ENCODE data around the gene CCM2. TPM values are rescaled to one million over a fixed set of nuclear protein-coding genes. Genes with fewer than 3 reads are reported as not detected.
A peak's percentile ranks its signal among the peaks of the same experiment; 100 is the strongest.
"Not testable (repeated sequence)": the region's sequence is repeated elsewhere in the genome, so short reads cannot be mapped to it uniquely, and the experiment has no call there.

Gene CCM2
- total RNA-seq, 1 donor from 2014 or later = 44.8 TPM

DNA sequence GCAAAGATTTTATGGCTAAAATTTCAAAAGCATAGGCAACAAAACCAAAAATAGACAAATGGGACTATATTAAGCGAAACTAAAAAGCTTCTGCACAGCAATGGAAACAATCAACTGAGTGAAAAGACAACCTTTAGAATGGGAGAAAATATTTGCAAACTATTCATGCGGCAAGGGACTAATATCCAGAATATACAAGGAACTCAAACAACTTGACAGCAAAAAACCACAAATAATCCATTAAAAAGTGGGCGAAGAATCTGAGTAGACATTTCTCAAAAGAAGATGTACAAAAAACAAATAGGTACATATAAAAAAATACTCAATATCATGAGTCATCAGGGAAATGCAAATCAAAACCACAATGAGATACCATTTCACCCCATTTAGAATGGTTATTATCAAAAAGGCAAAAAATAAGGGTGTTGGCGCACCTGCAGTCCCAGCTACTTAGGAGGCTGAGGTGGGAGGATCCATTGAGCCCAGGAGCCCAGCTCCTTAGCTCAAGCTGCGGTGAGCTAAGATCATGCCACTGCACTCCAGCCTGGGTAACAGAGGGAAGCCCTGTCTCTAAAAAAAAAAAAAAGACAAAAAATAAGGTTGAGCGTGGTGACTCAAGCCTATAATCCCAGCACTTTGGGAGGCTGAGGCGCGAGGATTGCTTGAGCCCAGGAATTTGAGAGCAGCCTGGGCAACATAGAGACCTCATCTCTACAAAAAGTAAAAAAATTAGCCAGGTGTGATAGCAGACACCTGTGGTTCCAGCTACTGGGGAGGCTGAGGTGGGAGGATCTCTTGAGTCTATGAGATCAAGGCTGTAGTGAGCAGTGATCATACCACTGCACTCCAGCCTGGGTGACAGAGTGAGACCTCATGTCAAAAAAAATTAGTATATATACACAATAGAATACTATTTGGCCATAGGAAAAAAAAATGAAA is 4.2 kb upstream of the CCM2 start:
- no peak for ATAC-seq
- no peak for DNase-seq (ENCODE audit: low spot score)

GRCh38 chr7:44998153-44998871 is 1.7 kb upstream of the CCM2 start:
- no peak for ATAC-seq
- DNase-seq (ENCODE audit: low spot score) = no peak

GRCh38 chr7:44999245-45000092 is 532 bp upstream of the CCM2 start:
- DNase-seq (ENCODE audit: low spot score) (peak; percentile 100), ATAC-seq (peak; percentile 89)

DNA sequence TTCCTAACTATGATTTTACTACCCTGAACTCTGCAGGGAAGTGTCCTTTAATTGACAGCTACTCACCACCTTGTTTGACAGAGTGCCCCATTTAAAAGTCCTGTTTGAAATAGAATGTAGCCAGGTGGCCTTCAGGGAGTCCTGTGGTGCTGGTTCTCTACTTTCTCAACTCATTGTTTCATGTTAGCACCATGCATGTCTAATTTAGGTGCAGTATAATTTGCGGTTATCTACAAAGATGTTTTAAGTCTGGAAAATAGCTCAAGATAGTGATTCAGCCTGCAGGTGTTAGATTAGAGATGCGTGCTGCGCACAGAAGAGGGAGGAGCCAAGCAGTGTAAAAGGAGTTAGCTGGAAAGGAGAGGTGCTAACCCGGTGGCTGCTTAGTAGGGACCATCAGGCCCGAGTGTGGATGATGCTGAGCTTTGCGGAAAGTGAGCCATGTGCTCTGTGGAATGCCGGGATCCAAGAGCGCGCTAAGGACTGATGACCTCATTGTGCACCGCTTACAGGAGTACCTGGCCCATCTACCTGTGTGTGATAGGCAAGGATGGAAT is 1.2 kb downstream of the CCM2 start:
- DNase-seq (ENCODE audit: low spot score) (no peak), ATAC-seq (no peak)

GRCh38 chr7:45001826-45002225 is 1.8 kb downstream of the CCM2 start:
- ATAC-seq (no peak), DNase-seq (ENCODE audit: low spot score) (no peak)

DNA sequence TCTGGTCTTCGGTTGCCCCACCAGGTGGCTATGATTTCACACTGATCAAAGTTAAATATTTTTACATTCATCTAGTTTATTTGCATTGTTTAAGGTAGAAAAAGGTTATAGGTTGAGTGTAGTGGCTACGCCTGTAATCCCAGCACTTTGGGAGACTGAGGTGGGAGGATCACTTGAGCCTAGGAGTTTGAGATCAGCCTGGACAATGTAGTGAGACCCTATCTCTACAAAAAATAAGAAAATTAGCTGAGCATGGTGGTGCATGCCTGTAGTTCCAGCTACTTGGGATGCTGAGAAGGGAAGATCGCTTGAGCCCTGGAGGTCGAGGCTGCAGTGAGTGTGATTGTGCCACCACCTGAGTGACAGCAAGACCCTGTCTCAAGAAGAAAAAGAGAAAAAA is 3.8 kb downstream of the CCM2 start:
- no peak for DNase-seq (ENCODE audit: low spot score)
- no peak for ATAC-seq

- no peak for DNase-seq (ENCODE audit: low spot score)
These were observed 7.1 kb downstream of the CCM2 start for GRCh38 chr7:45007106-45007505.

DNA sequence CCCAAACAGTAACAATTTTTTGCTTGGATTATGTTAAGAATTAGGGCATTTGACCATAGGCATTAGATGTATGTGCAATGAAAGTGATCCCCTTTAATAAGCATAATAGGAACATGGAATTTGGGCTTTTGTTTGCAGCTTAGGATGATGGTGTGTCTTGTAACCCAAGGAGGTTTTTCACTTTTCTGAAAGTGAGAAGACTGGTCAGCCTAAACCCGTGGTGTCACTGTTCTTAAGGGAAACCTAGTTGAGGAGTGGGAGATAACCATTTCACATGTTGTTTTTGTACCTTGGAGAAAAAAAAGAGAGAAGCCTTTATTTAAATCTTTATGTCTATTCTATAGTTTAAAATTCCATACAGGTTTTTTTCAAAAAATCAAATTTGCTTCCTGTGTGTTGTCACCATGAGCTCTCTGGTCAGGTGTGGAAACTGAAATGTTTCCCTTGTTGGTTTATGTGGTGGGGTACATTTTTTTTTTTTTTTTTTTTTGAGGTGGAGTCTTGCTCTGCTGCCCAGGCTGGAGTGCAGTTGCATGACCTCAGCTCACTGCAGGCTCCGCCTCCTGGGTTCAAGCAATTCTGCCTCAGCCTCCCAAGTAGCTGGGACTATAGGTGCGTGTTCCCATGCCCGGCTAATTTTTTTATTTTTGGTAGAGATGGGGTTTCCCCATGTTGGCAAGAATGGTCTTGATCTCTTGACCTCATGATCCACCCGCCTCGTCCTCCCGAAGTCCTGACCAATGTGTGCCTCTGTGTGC is 7.7 kb downstream of the CCM2 start:
- DNase-seq (ENCODE audit: low spot score) = no peak

More at GRCh38 chr7:45007106-45007505, 7.1 kb downstream of the CCM2 start:
- ATAC-seq = no peak

DNA sequence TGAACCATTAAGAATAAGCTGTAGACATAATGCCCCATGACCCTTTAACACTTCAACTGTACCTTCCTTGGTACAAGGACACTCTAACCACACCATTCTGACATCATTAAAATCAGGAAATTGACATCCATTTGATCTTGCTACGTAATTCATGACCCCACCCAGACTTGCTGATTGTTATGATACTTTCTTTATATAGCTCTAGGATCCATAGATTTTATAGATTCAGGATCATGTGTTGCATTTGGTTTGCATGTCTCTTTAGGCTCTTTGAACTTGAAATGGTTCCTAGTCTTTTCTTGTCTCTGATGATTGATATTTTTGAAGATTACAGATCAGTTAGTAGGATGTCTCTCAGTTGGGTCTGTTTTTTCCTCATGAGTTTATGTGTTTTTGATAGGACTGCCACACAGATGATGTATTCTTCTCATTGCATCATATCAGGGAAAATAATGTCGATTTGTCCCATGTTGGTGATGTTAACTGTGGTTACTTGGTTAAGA is 13.5 kb downstream of the CCM2 start:
- ATAC-seq (no peak), DNase-seq (ENCODE audit: low spot score) (no peak)

More for the DNA sequence above, 7.7 kb downstream of the CCM2 start:
- no peak for ATAC-seq

DNA sequence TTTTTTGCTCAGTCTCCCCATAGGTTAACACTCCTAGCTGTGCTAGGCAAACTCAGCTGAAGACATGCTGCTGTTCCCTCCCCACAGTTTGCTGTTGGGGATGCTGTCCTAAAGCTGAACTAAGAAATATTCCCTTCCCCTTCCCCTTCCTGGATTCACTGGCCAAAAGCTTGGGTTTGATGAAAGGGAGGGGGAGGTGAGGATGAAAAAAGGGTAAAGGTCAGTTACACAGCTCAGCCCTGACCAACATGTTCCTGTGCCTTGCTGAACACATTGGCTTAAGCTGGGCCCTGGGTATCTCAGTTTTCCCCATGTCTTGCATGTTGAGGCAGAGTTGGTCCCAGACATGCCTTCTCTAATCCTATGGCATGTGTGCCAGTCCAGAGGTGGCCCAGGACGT is 15.3 kb downstream of the CCM2 start:
- peak; percentile 94 for ATAC-seq
- no peak for DNase-seq (ENCODE audit: low spot score)

DNA sequence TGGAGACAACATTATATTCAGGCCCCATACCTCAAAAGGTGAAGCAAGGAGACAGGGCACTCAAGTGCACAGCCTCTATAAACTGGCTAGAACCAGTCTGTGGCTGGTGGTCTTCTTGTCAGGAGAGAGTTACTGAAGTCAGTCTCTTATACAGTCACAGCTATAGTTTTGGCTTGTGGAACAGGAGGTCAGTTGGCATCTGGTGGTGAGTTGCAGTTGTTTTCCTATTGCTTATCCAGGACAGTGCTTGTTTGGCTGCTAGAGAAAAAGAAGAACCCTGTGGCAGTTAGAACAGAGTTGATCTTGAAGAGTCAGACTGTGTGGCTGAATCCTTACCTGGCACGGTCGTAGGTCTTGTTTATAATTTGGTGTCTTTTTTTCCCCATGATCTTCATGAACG is 17.3 kb downstream of the CCM2 start:
- DNase-seq (ENCODE audit: low spot score) = no peak
- ATAC-seq = peak; percentile 62

DNA sequence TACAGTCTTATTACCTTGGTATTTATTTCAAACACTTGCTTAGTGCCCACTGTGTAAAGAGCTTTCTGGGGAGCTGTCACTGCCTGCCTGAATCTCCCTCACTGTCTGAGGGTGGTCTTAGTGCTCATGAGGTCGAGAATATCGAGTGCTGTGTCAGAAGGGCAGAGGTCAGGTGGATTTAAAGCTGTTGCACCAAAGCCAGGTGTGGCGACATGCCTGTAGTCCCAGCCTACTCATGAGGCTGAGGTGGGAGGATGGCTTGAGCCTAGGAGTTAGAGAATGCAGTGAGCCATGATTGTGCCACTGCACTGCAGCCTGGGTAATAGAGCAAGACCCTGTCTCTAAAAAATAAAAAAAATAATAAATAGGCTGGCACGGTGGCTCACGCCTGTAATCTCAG is 20.9 kb downstream of the CCM2 start:
- ATAC-seq (peak; percentile 73), DNase-seq (ENCODE audit: low spot score) (no peak)

DNA sequence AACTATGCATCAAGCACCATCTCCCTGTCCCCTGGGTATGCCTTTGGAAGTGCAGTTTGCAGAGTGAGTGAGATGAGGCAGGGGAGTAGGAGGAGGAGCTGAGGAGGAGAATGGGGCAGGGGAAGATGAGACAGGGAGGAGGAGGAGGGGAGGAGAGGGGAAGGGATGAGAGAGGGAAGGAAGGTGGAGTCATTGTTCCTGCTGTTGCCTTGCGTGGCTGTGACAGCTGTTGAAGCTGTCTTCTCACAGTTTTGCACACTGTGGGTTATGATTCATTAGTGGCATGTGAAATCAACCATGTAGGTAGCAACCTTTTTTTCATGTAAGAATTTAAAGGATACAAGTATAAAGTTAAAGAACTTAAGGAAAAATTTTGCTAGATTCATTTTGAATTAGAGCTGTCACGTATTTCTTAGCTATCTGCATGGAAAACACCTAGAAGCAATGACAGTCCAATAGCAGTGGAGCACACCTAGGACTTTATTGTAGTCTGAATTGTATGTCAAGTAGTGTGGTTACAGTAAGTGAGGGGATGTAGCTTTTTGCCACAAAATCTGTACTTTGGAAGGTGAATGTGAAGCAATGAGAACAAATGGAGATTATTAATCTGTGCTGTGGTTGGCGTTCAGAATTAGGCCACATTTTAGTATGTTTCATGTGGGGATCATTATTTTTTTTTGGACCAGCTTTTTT is 21.7 kb downstream of the CCM2 start:
- ATAC-seq = peak; percentile 12
- no peak for DNase-seq (ENCODE audit: low spot score)

GRCh38 chr7:45024126-45024744 is 24.2 kb downstream of the CCM2 start:
- DNase-seq (ENCODE audit: low spot score) = no peak

GRCh38 chr7:45025473-45025872 is 25.5 kb downstream of the CCM2 start:
- DNase-seq (ENCODE audit: low spot score) = peak; percentile 11
- ATAC-seq = not testable (repeated sequence)

More at GRCh38 chr7:45024126-45024744, 24.2 kb downstream of the CCM2 start:
- ATAC-seq = no peak

DNA sequence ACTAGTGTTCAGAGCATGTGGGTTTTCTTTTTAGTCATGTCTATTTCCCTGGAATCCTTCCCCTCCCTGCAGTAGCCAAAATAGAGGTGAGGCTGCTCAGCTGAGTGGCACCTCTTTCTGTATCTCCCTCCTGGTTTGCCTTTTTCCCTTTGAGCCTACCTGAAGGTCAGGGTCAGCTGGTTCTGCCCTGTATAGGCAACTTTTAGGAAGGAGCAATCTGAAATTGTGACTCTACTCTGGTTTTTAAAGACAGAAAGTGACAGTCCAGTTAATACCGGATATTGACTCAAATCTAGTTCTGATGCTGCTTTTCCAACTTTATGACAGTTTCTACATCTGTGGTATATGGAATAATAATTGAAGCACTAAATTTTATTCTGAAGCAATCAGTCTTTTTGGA is 26.0 kb downstream of the CCM2 start:
- no peak for DNase-seq (ENCODE audit: low spot score)
- no peak for ATAC-seq

DNA sequence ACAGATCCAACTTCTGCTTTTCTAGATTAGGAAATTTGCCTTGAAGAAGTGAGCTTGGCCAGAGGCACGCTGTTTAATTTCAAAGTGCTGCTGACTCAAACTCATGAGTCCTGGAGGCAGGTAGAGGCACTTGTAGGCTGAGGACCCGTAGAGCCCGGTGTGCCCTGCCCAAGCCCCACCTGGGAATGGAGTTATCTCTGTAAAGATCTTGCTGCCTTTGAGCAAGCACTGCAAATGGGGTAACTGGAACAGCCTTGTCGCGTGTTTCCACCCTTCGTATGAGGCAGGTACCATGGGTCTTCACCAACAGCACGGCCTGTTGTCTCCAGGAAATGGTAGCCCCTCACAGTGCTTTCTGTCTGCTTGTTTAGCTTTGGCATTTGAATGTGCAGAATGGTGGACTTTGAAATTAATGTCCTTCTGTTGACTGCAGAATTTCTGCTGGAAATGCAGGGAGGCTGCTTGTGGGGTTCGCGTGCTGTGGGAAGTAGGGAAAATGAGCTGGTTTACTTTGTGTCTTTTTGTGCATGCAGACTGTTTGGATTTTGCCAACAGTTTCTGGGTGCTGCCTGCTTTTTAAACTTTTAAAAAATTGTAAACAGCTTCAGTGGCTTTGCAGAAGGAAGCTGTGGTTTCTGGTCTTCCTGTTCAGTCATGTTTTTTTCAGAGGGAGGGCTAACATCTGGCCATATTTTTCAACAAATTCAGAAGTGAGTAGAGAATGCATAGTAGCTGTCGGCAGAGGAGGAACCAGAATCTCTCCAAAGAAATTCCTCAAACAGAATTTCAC is 27.2 kb downstream of the CCM2 start:
- DNase-seq (ENCODE audit: low spot score) (peak; percentile 35), ATAC-seq (peak; percentile 29)

- DNase-seq (ENCODE audit: low spot score) (no peak), ATAC-seq (no peak)
These were observed 27.7 kb downstream of the CCM2 start for GRCh38 chr7:45027774-45028114.
